Stromal cell of bone marrow (primary cell): Measurements from ENCODE around the gene SEPTIN5.

Experiments
- DNase-seq: peaks from one replicate; pipeline ENCODE4 v3.0.0-alpha.2; 2012; ENCODE audit warnings: low read depth

SEPTIN5 gene

GRCh38 chr22:19705181-19705934 lies 8.9 kb upstream of the SEPTIN5 start:
- no peak for DNase-seq

GRCh38 chr22:19706661-19707151 lies 7.6 kb upstream of the SEPTIN5 start:
- DNase-seq = no peak

- DNase-seq = no peak
These were observed 6.7 kb upstream of the SEPTIN5 start for GRCh38 chr22:19707347-19708290.

GRCh38 chr22:19708321-19709011 lies 5.8 kb upstream of the SEPTIN5 start:
- no peak for DNase-seq

- DNase-seq = no peak
These were observed 5.1 kb upstream of the SEPTIN5 start for GRCh38 chr22:19709063-19709769.

- no peak for DNase-seq
These were observed 4.1 kb upstream of the SEPTIN5 start for GRCh38 chr22:19710020-19710768.

GRCh38 chr22:19710769-19711106 lies 3.6 kb upstream of the SEPTIN5 start:
- DNase-seq = no peak

- DNase-seq = no peak
These were observed 1.1 kb upstream of the SEPTIN5 start for GRCh38 chr22:19713245-19713644.

GRCh38 chr22:19713650-19714311 lies 522 bp upstream of the SEPTIN5 start:
- DNase-seq = no peak

GRCh38 chr22:19715188-19715930 lies 1.1 kb downstream of the SEPTIN5 start:
- no peak for DNase-seq

- no peak for DNase-seq
These were observed 1.9 kb downstream of the SEPTIN5 start for GRCh38 chr22:19716041-19716828.

- no peak for DNase-seq
These were observed 2.5 kb downstream of the SEPTIN5 start for GRCh38 chr22:19716829-19717105.

GRCh38 chr22:19717181-19717580 lies 2.9 kb downstream of the SEPTIN5 start:
- DNase-seq = no peak

- DNase-seq = peak; percentile 28
These were observed 3.6 kb downstream of the SEPTIN5 start for GRCh38 chr22:19717691-19718455.

- no peak for DNase-seq
These were observed 4.2 kb downstream of the SEPTIN5 start for GRCh38 chr22:19718456-19719049.

GRCh38 chr22:19719050-19719482 lies 4.8 kb downstream of the SEPTIN5 start:
- no peak for DNase-seq

- no peak for DNase-seq
These were observed 5.3 kb downstream of the SEPTIN5 start for GRCh38 chr22:19719488-19720021.
